Measurements from ENCODE around the gene PARVB. TPM values are rescaled to one million over a fixed set of nuclear protein-coding genes. Genes with fewer than 3 reads are reported as not detected.
A peak's percentile ranks its signal among the peaks of the same experiment; 100 is the strongest.

The PARVB gene
- total RNA-seq, 2 donors from 2014 or later = 7.8 to 13.5 TPM

DNA sequence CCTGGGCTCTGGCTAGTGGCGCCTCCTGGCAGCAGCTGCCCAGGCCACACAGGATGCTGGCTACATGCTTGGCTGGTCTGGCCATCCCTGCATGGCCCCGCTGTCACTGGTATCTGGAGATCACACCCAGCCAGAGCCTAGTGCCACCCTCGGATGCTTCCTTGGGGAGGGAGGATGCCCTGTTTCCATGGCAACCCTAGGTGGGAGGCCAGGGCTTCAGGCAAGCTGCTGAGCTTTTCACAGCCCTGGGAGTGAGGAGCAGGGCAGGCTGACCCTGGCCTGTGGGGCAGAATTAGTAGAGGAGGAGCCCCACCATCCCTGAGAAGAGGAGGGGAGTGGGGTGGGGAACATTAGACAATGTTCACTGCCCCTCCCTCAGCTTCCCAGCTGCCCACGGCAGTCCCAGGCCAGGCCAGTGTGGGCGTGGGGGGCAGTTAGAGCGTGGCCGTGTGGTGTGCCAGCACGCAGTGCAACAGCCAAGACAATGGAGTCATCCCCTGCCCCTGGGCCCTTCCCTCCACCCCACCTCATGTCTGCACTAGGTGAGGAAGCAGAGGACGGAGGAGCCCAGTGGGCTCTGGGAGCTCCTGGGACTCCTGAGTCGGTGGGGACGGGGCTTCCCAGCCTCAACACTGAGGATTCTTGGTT, 50.4 kb downstream of the PARVB start:
- DNase-seq = no peak
- ATAC-seq = no peak
- intact Hi-C loops (cut with DNase I, micrococcal nuclease) = no loop called here

DNA sequence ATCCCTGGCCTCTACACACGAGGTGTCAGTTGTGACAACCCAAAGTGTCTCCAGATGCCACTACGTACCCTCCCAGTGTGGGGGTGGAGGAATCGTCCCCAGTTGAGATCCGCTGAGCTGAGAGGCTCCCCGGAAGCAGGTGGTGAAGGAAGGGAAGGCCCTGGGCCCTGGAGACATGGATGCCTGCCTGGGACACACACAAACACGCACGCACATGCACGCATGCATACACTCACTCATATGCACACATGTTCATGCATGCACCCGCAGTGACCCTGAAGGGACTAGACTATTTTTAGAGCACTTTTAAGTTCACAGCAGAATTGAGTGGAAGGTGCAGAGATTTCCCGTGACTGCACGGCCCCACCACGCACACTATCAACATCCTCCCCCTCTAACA, 50.9 kb downstream of the PARVB start:
- no peak for DNase-seq
- intact Hi-C loops (cut with DNase I, micrococcal nuclease) = no loop called here
- ATAC-seq = no peak

DNA sequence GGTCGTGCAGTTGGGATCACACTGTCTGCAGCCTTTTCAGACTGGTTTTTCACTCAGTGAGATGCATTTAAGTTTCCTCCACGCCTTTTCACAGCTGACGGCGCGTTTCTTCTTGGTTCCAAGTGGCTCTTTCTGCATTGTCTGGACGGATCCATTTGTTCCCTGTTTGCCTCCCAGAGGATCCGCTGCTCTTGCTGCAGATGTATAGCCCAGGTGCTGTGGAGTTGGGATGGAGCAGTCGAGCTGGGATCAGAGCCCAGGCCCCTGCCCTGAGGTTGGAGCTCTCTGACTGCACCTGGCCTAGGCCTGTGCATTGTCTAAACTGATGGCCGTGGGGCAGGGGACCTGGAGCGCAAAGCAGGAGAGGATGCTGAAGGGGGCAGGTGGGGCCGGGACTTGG, 51.6 kb downstream of the PARVB start:
- no peak for ATAC-seq
- intact Hi-C loops (cut with DNase I, micrococcal nuclease) = no loop called here
- no peak for DNase-seq

DNA sequence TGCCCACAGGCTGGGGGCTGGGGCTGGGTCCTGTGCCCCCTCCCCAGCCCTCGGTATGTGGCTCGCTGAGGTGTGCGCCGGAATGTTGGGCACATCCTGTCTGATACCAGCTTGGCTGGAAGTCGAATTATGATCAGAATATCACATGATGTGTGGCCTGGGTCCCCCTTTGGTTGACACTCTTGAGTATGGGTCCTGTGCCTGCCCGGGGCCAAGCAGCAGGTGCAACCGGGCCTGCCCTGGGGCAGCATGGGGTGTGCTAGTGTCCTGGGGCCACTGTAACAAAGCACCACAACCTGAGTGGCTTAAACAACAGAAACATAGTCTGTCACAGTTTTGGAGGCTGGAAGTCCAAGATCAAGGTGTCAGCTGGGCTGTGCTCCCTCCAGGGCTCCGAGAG, 52.7 kb downstream of the PARVB start:
- no peak for ATAC-seq

DNA sequence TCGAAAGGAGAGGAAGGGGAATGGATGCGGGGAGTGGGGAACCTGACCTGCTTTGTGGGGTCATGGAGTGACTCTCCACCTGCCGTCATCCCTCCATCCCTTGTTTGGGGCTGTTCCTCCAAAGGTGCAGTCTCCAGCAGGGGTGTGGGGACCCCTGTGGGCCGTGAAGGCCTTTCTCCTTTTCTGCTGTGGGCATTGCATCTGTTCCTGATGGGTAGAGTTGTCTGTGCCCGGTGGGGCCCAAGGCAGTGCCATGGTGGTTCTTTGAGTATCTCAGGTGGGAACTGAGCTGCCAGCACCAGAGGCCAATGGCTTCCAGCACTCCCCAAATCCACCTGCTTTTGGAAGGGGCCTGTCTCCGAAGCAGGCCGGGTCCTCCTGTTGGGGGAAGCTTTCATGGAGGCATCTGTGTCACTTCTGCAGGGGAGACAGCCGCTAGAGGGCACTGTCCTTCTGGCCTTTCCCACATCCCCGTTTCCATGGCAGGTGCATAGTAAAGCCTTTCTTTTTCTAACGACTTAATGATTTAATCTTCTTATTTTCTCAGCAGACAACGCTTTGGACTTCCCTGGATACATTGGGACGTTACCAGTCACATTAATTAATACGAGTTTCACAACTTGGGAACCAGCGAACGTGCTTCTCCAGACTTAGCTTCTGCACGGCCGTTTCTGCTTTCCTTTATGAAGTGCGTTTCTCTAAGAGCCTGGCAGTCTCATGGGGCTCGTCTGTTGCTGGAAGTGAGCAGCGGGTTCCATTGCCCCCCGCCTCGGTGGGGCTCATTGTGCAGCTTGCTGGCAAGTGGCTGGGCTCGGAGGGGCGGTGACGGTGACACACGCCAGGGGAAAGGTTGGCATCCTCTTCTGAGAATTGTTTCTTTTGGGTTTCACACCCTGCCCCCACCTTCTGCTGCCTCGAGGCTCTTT, 57.1 kb downstream of the PARVB start:
- peak; percentile 53 for ATAC-seq
- peak; percentile 58 to 90 for DNase-seq
- intact Hi-C loops (cut with DNase I, micrococcal nuclease) = loop anchor here (10.0 kb wide), 2 partner anchors 86 to 544 kb away; no protein-coding TSS in a partner anchor

More for the DNA sequence above, 52.7 kb downstream of the PARVB start:
- DNase-seq = no peak
- intact Hi-C loops (cut with DNase I, micrococcal nuclease) = no loop called here

DNA sequence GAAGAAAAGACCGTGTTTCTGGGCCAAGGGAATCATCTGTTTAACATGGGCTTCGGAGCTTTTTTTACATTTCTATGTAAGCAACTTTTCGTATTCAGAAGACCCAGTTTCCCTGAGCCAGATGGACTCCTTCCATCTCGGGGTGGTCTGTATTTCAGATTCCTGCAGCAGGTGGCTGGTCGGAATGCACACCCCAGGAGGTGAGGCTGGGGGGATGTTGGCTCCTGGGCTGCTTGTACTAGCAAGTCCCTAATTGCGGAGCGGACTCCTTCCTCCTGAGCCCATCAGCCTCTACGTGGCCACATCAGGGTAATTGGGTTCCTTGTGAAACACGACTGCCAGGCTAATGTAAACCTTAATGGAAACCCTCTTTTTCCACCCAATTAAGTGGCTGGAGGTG, 58.7 kb downstream of the PARVB start:
- no peak for DNase-seq
- ATAC-seq = no peak

DNA sequence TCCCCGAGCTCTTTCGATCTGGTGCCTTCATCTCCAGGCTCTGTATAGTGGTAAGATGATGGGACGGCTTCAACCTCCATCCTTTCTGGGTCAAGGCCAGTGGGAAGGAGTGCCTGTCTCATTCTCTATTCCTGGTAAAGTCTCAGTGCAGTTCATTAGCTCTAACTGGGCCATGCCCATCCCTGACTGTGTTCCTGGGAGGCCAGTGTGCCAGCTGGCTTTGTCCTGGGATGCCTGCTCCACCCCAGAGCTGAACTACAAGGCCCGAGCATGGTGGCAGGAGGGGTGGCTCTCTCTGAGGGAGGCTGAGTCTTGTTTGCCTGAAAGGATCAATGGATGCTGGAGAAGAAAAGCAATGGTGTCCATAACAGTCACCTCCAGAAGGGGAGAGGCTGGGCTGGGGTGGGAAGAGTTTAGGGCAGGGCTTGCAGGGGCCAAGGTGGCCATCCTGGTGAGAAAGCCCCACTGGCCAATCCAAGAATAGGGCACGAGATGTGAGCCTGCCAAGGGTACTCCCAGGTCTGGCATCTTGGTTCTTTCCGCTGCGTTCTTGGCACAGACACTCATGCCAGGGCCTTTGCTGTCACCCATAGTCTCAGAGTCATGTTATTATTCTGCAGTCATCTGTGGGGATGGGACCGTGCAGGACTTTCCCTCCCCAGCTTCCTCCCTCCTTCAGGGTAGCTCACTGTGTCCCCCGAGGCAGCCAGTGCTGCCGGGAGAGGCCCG, 60.1 kb downstream of the PARVB start:
- intact Hi-C loops (cut with DNase I, micrococcal nuclease) = loop anchor here (10.0 kb wide), 2 partner anchors 89 to 541 kb away; no protein-coding TSS in a partner anchor
- DNase-seq = no peak

More for the DNA sequence above, 58.7 kb downstream of the PARVB start:
- intact Hi-C loops (cut with DNase I, micrococcal nuclease) = loop anchor here (10.0 kb wide), 2 partner anchors 88 to 542 kb away; no protein-coding TSS in a partner anchor

DNA sequence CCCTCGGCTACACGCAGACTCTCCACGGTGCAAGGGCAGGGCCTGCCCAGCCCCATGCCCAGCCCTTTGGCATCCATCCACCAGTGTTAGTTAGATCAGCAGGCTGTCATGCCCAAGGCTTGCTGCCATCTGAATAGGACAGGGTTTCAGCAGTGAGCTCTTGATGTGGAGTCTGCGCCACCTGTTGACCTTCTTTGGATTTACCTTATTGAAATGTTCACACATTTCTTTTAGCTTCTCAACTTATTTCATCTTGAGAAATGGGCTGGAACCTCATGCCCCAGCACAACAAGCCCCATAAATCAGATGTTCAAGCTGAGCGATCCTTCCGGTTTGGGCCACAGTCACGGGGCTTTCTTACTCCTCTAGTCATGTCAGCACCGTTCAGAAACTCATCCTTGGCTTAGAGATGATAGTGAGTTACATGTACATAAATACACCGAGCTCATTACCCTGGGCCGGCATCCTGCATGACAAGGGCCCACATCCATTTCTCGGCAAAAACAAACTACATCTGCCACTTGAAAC, 61.7 kb downstream of the PARVB start:
- peak; percentile 82 to 83 for DNase-seq
- intact Hi-C loops (cut with DNase I, micrococcal nuclease) = loop anchor here (10.0 kb wide), 2 partner anchors 91 to 539 kb away; no protein-coding TSS in a partner anchor
- ATAC-seq = peak; percentile 98

More for the DNA sequence above, 60.1 kb downstream of the PARVB start:
- ATAC-seq = no peak

DNA sequence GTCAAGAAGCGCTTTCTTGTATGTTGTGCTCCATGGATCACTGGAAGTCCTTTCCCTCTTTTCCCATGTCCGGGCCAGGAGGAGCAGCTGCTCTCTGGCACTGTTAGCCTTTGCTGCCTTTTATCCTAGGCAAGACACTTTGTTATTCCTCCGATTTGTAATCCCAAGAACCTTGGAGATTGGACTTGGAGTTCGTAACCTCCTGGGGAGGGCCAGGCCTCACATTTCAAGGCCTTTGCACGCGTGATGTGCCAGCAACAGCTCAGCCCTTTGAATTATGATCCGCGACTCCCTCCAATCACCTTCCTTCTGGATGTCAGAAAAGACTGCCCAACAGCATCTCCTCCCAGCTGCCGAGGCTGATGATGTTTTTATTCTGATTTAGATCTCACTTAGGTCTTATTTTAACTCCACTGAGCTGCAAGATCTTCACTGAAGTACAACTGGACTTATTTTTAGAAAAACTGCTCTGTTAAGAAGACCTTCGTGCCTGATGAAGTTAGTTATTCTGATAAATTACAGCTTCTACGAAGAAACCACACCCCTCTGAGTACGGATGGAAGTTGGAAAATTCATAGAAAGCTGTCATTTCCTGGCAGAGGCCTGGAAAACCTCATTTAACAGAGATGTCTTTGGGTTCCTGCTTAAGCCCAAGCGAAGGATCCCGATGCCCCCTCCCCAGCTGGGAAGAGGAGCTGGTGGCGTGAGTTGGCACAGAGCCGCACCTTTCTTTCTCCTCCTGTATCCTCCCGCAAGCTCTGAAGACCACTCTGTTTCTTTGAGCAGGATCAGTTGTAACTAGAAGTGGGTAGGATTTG, 62.4 kb downstream of the PARVB start:
- ATAC-seq (no peak), DNase-seq (peak in 1 of 2 donors; percentile 44)

DNA sequence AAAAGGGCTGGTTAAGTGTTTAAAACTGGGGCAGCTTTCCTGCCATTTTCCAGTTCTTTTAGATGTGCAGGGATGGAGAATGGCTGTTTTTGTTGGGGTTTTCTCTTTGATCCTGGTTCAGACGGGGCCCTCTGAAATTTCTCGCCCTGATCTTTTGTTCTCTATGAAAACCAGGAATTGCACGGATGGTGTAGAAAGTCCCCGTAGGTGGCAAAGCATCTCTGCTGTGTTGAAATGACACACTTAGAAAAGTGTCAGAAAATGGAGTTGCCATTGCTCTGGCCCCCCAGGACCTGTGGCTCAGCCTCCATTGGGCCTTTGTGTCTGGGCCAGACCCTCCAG, 63.0 kb downstream of the PARVB start:
- no peak for ATAC-seq
- intact Hi-C loops (cut with DNase I, micrococcal nuclease) = loop anchor here (10.0 kb wide), 2 partner anchors 92 to 538 kb away; no protein-coding TSS in a partner anchor
- no peak for DNase-seq

More for the DNA sequence above, 62.4 kb downstream of the PARVB start:
- intact Hi-C loops (cut with DNase I, micrococcal nuclease) = loop anchor here (10.0 kb wide), 2 partner anchors 92 to 538 kb away; no protein-coding TSS in a partner anchor

DNA sequence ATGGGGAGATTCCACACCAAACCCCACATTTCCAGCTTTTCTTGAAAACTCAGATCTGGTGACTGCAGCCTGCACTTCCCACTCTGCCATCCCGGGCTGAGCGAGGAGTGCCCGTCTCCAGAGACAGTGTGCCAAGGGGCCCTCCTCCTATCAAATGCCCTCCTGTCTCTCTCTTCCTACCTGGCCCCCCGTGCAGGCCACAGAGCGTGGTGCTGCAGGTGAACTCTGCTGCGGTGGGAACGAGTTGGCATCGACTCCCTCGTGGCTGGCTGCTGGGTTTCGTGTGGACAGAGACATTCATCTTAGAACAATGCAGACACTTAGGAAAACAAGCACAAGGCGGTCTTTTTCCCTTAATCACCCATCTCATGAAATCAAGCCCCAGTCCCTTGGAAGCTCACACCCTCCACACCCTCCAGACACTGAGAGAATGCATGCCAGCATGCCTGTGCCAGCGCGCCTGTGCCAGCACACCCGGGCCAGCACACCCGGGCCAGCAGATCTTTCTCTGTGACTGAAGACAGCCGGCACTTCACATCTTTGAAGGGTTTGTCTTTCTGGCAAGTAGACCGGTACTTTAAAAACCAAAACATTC, 65.0 kb downstream of the PARVB start:
- ATAC-seq (no peak), DNase-seq (no peak)
- intact Hi-C loops (cut with DNase I, micrococcal nuclease) = loop anchor here (10.0 kb wide), 2 partner anchors 94 to 536 kb away; no protein-coding TSS in a partner anchor

DNA sequence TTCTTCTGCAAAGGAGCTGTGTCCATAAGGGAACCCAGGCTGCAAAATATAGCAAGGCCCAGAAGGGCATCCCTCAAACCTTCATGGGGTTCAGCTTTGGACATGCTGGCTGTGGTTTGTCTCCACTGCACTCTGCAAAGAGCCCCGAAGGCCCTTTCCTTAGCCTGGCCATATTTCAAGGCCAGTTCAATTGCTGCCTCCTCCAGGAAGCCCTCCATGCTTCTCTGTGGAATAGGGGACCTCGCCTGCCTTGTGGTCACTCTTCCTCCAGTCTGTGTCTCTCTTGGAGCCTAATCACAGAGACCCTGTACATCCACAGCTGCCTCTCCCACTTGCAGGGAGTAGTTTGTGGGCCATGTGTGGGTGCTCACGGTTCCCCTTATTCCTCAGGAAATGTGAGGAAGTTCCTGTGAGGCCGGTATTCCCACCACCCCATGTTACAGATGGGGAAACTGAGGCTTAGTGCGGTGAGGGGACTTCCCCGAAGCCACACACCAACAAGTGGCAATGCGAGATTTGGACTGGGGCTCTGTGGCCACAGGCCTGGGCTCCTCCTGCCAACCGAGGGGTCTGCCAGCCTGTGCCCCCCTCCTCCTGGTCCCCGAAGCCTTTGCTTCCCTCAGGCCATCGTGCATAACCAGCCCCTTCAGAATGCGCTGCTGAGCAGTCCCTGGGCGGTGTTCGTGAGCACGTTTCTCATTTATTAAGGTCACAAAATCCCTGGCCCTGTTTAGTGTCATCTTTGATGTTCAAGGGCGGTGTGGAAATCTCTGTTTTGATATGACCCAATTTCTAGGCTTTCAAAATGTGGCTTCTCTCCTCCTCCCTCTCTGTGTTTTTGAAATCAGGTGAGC, 65.8 kb downstream of the PARVB start:
- intact Hi-C loops (cut with DNase I, micrococcal nuclease) = loop anchor here (10.0 kb wide), 2 partner anchors 95 to 535 kb away; no protein-coding TSS in a partner anchor

DNA sequence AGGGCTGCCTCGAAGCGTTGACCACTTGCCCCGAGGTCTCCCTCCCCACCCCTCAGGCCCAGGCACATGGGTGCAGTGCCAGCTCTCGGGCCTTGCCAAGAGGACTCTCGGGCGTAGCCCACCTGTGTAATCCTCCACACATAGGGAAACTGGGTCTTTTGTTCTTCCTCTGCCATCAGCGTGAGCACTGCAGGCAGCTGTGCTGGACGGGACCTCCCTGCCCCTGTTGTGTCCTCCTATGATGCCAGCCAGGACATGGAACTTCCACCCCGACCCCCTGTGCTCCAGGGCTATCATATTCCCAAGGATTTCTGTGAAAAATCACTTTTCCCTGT, 66.4 kb downstream of the PARVB start:
- DNase-seq (no peak), ATAC-seq (no peak)
- intact Hi-C loops (cut with DNase I, micrococcal nuclease) = no loop called here

More for the DNA sequence above, 65.8 kb downstream of the PARVB start:
- no peak for ATAC-seq
- DNase-seq = no peak

DNA sequence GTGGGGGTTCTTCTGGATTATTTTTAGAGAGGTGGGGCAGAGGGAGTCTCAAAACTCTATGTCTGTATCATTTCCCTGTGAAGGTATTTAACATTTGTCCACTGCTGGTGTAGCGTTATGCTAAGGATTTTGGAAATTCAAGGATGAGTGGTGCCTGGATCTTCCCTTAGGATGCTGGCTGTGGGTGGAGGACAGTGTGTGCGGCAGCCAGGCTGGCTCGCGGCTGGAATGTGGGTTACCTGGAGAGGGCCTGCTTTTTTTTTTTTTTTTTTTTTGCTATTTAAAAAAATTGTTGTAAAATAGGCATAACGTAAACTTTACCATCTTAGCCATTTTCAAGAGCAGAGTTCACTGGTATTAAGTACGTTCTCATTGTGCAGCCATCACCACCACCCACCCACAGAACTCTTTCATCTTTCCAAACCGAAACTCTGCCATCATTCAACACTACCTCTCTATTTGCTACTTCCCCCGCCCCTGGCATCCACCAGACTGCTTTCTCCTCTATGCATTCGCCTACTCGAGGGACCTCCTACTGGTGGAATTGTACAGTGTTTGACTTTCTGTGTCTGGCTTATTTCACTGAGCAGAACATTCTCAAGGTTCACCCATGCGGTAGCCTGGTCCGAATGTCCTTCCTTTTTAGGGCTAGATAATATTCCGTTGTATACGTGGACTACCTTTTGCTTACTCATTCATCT, 67.1 kb downstream of the PARVB start:
- DNase-seq (no peak), ATAC-seq (no peak)
- intact Hi-C loops (cut with DNase I, micrococcal nuclease) = no loop called here

DNA sequence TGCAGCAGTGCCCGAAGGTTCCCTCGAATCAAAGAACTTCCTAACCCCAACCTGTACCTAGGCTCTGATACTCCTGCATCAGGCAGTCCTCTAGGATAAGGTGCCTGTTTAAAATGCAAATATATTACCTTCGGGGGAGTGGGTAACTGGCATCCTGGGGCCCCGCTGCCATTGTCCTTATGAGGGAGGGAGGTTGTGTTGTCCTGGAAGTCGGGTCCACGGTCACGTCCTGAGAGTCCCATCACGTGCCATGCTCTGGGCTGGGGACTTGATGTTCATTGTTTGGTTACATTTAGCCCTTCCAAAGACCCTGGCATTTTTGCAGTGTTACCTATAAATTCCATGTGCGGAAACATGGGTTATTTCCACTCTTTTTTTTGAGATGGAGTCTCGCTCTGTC, 67.6 kb downstream of the PARVB start:
- ATAC-seq (no peak), DNase-seq (no peak)
- intact Hi-C loops (cut with DNase I, micrococcal nuclease) = no loop called here

DNA sequence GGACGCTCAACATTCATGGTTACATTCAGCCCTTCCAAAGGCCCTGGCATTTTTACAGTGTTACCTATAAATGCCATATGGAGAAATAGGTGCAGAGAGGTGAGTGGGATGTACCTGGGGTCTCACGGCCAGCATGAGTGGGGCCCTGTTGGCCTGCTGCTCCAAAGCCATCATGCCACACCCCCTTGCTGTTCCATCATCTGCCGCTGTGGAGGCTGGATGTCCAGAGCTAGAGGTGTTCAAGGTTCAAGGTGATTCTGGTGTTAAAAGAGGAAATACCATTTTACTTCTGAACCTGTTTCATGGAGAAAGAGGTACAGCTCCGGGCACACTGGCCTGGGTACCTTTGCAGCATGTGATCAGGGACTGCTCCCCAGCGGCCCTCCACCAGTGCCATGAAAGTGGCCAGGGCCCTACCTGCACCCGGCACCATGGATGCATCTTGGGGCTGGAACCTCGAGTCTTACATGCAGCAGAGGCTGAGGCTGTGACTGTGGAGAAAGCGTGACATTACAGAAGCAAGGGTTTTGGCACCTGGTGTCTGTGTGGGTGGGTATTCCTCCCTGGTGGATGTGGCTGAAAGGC, 68.6 kb downstream of the PARVB start:
- intact Hi-C loops (cut with DNase I, micrococcal nuclease) = no loop called here
- ATAC-seq (no peak), DNase-seq (no peak)

All from left colon (tissue), 2 donors.